T-helper 2 cell (primary cell): ENCODE measurements around the gene PPP6R3.
"Not testable (repeated sequence)": the region's sequence is repeated elsewhere in the genome, so short reads cannot be mapped to it uniquely, and the experiment has no call there.

Experiments used
- DNase-seq, 5 experiments: peaks; one replicate each; pipeline versions ENCODE4 v3.0.0 to v3.0.0-alpha.2; 2012 to 2022

PPP6R3 gene

DNA sequence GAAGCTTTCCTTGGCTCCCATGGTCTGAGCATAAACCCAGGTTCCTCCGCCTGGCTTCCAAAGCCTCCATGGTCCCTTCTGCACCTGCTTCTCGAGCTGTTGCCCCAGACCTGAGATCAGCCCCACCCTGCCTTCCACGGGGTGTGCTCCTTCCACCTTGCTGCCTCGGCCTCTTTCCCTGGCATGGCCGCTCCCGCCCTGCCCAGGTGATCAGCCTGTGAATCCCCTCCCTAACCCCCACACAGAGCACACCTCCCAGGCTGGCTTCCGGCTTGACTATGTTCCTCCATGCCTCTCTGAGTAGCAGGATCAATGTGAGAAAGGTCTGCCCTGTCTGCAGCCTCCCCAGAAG is 2.7 kb upstream of the PPP6R3 start:
- no peak for DNase-seq

DNA sequence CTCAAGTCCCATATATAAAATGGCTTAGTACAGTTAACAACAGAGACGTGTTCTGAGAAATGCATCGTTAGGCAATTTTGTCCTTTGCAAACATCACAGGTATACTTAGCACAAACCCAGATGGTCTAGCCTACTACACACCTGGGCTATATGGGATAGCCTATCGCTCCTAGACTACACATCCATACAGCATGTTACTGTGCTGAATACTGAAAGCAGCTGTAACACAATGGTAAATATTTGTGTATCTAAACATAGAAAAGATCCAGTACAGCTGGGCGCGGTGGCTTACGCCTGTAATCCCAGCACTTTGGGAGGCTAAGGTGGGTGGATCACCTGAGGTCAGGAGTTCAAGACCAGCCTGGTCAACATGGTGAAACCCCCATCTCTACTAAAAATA is 2.2 kb upstream of the PPP6R3 start:
- DNase-seq, result not testable (repeated sequence)

DNA sequence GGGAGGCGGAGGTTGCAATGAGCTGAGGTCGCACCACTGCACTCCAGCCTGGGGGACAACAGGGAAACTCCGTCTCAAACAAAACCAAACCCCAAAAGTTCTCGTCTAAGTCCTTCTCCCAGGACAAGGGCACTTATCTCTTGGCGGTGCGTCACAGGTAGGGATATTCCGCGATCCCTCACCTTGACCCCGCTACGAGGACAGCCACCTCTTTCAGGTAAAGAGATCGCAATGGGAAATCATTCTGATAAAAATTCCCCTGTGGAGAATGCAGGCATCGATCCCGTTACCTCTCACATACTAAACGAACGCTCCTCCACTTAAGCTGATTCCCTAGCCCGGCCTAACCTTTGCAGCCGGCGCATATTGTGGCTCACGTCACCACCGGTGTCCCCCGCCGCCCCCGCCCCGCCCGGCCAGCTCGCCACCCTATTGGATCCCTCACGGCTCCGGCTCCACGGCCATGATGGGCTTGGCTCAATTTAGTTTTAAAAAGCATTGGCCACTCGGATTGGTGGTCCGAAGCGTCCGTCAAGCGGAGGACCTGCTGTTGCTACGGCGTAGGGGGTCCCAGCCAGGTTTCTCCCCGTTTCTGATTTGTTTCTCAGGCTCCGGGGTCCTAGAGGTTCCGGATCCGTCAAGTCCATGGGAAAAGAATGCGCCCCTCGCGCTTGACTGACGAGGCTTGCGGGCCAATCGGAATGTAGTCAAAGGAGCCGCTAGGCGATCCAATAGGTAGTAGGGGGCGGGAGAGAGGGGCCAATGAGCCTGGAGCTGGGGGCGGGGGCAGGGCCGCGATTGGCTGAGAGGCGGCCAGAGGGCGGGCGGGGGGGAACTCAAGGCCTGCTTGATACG is 439 bp upstream of the PPP6R3 start:
- peak; percentile 91 to 98 (median 93) for DNase-seq

DNA sequence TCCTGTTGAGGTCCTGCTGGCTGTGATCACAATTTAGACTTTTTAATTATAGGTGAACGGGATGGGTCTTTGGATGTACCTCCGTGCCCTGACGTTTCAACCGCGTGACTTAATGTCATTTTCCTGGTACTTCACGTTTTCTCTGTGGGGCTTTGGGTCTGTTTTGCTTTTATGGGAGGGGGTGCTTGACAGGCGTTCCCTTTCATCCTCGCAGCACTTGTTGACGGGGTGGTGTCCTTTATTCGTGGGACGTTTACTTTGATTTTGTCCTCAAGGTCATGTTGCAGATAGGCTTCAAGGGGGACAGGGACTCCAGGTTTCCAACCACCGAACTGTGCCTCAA is 994 bp downstream of the PPP6R3 start:
- DNase-seq, result no peak

DNA sequence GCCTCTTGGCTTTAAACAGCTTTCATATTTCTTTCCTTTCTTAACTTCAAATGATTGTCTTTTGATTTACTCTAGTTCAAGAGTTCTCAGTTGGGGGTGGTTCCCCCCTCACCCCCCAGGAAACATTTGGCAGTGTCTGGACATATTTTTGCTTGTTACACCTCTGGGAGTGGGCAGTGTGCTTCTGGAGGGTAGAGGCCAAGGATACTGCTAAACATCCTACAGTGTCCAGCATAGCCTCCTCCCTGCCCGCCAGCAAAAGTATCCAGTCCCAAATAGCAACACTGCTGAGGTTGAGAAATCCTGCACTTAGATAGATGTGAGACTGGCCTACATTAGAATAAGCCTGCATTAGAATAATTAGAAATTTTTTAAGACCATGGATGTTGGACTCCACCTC is 3.2 kb downstream of the PPP6R3 start:
- no peak for DNase-seq

DNA sequence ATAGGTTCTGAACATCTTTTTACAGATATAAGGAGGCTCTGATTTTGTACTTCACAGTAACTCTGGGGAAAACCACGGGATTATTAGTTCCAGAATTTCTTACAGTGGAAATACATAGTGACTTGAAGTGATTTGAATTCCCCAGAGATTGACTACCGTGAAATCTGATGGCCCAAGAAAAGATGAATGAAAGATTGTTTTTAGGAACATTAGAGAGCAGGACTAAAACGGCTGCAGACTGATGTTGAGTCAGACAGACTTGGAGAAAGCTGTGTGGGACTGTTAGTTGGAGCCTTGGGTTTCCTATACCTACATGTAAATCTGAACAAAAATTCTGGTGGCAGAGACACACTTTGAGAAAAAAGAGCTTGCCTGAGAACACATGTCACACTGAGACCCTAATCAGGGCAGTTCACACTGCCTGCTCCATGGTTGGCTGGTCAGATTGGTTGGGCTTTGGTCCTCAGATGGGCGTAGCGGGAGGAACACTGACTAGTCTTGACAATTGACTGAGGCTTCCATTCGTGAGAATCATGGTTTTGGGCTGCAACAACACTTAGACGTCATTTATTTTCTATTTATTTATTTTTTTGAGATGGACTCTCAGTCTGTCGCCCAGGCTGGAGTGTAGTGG is 6.8 kb downstream of the PPP6R3 start:
- no peak for DNase-seq

DNA sequence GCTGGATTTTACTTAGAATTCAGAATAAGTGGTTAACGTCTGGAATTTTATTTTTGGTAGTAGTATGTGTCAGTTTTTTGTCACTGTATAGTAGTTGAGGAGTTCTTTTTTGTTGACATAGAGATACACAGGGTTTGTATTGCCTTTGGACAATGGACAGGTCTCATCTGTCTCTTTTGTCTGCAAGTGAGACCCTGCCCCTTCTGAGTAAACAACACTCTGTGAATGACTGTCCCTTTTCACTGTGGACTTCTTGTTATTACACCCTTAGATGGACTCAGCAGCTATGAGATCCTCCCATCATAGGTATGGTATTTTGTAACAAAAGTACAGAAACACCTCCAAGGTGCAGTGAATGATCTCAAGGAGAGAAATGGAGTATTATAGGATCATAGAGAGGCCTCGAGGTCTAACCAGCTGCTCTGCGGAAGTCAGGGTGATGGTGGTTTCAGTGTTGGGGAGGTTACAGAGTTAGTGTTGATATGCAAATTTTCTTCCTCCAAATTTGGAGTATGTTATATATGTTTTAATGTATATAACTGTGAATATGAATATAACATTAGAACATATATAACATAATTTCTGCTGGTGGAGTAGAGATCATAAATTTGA is 7.8 kb downstream of the PPP6R3 start:
- DNase-seq, result peak in 1 of 5 experiments; percentile 40

DNA sequence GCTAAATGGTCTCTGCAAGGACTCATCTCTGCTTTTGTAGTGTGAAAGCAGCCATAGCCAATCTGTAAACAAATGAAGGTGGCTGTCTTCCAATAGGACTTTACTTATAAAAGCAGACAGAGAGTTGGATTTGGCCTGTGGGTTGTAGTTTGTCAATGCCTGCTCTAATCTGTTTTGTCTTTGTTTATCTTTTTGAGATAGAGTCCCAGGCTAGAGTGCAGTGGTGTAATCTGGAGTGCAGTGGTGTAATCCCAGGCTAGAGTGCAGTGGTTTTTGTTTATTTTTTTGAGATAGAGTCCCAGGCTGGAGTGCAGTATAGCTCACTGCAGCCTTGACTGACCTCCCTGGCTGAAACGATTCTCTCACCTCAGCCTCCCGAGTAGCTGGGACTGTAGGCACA is 8.6 kb downstream of the PPP6R3 start:
- no peak for DNase-seq

DNA sequence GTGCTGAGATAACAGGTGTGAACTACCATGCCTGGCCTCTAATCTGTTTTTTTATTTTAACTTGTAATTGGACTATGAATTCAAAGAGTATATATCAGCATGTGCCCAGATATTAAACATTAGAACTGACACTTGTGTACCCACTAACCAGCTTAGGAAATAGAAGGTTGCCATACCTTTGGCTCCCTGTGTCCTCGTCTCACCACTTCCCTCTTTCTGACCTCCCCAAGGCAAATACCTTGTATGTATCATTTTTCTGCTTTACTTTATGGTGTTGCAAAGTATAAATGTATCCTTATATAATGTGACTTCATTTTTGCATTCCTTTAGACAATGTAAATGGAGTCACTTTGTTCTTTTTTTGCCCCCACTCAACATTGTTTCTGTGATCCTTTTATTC is 9.1 kb downstream of the PPP6R3 start:
- no peak for DNase-seq

DNA sequence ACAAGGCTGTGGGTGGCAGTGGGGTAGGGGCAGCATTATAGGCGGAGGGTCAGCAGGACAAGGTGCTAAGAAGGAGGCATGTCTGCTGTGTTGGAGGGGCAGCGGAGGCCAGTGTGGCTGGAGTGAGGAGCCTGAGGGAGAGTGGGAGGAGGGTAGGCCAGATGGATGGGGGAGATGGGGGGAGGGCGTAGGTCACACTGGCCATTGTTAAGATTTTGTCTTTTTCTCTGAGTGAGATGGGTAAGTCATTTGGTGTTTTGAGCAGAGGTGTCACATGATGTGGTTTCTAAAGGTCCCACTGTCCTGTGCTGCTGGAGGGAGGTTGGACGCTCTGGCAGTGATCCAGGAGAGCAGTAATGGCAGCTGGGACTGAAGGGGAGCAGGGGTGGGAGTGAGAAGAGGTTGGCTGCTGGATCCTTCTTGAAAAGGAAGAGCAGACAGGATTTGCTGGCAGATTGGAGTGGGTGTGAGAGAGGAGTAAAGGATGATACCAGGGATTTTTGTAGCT is 9.8 kb downstream of the PPP6R3 start:
- DNase-seq, result no peak

DNA sequence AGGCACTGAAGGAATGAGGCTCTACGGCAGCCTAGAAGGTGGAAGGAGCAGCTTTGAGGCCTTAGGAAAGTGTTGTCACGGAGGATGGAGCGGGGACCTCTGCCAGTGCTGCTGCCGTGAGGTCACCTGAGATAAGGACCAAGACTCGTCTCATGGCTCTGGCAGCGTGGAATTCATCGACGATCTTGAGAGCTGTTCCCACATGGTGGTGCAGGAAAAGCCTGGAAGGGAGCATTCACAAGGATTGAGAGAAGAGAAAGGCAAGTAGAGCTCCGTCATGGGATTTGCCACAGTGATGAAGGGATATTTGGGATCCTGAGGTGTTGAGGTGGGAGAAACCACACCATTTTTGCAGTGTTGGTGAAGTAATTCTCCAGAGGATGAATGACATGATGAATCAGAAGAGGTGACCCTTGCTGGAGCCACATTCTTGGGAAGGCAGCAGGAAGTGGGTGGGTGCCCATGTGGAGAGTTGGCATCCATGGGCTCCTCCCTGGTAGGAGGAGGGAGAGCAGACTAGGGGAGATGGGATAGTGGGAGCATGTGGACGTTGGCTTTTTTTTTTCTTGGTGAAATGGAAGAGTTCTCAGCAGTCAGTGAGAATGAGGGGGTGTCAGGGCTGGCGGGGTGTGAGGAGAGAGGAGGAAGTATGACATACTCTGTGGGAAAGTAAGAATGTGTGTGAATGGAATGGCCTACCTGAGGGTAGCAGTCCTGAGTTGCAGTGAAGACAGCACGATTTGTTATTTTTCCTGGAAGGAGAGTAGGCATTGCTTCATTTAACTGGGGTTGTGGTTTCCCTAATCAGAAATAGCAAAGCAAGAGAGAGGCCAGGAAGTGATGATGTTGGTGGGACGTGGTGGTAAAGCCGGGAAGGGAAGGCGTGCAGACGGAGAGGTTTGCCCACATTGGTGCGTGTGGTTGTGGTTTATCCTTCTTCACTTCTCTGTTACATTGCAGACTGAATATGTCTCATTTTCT is 11.1 kb downstream of the PPP6R3 start:
- DNase-seq, result peak in 4 of 5 experiments; percentile 13 to 82 (median 54)

DNA sequence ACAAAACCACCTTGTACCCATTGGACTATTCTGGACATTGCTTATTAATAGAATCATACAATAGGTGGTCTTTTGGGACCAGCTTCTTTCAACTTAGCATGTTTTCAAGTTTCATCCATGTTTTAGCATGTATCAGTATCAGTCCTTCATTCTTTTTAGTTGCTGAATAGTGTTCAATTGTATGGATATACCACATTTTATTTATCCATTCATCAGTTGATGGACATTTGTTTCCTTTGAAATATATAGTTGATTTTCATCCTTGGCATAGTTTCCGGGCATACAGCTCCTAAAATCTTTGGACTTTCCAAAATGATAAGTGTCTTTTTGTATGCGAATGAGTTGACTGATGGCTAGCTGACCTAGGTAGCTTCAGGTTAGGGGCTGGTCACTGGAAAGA is 12.2 kb downstream of the PPP6R3 start:
- no peak for DNase-seq

DNA sequence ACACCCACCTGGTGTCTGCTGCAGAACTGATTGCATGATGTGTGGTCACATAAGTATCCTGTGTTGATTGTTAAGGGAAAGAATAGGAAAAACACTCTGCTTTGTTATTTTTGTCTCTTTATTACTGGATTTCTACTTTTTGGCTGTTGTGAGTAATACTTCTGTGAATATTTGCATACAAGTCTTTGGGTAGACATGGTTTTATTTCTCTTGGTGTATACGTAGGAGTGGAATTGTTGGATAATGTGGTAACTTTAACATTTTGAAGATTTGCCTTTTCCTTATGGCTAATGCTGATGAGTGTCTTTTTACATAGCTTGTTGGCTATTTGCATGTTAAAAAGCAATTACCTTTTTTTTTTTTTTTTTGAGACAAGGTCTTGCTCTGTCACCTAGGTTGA is 13.1 kb downstream of the PPP6R3 start:
- DNase-seq, result no peak

DNA sequence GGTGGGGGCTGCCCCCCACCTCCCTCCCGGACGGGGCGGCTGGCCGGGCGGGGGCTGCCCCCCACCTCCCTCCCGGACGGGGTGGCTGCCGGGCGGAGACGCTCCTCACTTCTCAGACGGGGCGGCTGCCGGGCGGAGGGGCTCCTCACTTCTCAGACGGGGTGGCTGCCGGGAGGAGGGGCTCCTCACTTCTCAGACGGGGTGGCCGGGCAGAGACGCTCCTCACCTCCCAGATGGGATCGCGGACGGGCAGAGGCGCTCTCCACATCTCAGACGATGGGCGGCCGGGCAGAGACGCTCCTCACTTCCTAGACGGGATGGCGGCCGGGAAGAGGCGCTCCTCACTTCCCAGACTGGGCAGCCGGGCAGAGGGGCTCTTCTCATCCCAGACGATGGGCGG is 15.1 kb downstream of the PPP6R3 start:
- not testable (repeated sequence) for DNase-seq

DNA sequence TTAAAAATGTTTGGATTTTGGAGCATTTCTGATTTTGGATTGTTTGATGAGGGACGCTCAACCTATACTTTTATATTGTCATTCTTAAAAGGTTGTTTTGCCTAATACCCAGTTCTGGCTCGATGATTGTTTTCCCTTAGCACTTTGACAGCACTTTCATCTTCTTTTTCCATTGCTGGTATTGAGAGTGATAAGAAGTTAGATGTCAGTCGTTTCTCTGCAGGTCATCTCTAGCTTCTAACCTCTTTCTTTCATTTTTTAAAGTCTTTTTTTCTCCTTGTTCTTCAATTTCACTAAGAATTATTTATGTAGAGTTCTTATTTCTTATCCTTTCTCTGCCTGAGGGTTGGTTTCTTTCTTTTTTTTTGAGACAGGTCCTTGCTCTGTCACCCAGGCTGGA is 18.8 kb downstream of the PPP6R3 start:
- no peak for DNase-seq

DNA sequence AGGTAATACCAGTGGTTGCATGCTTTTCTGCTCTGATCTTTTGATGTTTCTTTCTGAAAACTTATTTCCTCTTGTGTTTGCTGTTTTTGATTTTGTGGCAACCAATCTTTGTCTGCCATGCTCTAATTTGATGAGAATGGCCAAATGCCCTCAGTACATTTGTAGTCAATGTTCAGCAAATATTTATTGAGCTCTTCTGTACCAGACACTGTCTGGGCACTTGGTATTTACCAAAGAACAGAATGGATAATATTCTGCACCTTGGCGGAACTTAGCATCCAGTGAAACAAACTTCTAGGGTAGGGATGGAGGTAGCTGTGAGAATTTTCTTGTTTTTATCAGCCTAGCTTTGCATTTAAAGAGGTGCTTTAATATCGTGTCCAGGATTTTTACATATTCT is 19.6 kb downstream of the PPP6R3 start:
- DNase-seq, result no peak

DNA sequence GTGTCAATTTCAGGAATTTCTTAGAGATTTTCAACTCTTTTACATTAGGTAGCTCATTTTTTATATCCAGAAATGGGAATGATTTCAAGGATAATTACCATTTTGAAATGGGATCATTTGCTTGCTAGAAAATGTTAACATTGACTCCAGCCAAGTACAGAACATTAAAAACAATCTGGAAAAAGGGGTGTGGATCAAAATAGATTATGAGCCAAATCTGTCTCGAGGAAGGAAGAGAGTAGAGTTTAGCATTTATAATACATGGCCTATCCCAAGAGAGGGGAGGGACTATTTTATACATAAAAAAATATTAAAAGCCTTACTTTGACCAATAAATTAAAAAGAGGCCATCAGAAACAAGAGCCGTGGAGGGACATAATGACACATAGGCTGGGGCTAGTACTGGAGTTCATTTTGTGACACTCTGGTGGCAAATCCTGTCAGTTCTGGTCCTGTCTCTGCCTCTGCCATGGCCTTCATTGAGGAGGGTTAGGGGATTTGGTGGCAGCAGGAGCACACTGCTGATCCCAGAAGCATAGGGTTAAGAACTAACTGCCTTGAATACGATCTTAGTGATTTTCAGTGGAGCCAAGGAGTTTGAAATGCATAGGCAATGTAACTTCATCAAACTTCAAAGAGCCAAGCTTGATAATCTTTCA is 20.4 kb downstream of the PPP6R3 start:
- no peak for DNase-seq

DNA sequence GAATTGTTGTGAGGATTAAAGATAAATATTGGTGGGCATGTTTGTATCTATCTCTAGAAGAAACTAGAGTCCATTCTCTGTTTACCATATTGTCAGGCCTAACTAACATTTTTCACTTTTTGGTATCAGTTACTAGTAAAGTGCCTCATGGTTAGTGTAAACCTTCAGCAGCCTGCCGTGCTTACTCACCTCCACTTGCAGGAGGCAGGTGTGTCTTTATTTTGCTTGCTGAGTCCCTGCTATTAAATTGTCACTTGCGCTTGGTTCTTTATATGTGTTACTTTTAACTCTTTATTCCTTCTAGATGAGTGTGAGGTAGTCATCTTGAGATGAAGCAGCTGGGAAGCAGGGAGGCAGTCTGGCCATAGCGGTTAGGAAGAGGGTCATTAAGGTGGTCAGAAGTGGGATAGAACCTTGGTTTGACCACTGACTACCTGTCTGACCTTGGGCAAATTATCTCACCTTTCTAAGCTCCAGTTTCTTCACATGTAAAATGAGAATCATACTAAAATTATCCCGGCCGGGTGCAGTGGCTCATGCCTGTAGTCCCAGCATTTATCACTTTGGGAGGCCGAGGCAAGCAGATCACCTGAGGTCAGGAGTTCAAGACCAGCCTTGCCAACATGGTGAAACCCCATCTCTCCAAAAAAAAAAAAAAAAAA is 21.2 kb downstream of the PPP6R3 start:
- DNase-seq, result no peak

DNA sequence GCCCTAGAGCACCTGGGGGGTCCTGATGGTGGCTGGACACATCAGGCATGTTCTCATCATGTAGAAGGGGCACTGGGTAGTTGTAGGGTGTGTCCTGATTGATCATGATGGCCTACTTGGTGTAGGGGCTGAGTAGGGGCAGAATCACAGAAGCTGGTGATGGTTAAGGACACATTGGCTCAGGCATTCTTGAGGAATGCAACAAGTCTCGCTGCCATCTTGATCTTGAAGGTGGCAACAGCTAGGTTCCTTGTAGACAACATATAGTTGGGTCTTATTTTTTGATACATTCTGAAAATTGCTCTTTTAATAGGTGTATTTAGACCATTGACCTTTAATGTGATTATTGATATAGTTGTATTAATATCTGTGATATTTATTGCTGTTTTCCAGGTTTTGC is 28.1 kb downstream of the PPP6R3 start:
- DNase-seq, result no peak

DNA sequence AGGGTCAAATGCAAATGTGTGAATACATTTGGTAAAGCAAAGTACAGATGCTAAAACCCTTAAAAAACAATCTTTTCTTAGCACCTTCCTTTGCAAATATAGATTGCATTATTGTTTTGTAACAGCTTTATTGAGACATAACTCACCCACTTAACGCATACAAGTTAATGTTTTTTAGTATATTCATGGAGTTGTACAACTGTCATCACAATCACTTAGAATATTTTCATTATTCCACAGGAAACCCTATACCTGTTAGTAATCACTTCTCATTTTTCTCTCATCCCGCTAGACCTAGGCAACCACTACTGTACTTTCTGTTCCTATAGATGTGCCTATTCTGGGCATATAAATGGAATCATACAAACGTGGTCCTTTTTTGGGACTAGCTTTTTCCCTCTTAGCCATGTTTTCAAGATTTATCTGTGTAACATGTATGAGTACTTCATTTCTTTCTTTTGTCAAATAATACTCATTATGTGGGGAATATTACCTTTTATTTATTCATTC is 34.7 kb downstream of the PPP6R3 start:
- DNase-seq, result no peak

DNA sequence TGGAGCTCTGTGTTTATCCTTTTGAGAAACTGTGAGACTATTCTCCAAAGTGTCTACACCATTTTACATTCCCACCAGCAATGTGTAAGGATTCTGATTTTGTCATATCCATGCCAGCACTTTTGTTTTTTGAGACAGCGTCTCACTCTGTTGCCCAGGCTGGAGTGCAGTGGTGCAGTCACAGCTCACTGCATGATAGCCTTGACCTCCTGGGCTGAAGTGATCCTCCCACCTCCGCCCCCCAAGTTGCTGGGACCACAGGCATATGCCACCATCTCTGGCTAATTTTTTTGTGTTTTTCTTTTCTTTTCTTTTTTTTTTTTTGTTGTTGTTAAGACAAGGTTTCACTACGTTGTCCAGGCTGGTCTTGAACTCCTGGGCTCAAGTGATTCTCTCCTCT is 35.3 kb downstream of the PPP6R3 start:
- DNase-seq, result no peak
